Effector memory CD4-positive, alpha-beta T cell (primary cell): Measurements from ENCODE around the gene HSD3B7.

ENCODE experiments used
- DNase-seq, 3 donors: peaks; one replicate each; pipeline ENCODE4 v3.0.0-alpha.2; 2020
- H3K27ac ChIP-seq: 2 replicates; pipeline ENCODE4 v1.7.0; 2013; ENCODE audit warnings: mild to moderate bottlenecking, low read length, moderate library complexity; ENCODE audit not compliant: insufficient read depth, poor library complexity, severe bottlenecking
- H3K27me3 ChIP-seq: replicated peaks from 2 replicates; pipeline ENCODE4 v1.7.0; 2013; ENCODE audit warnings: mild to moderate bottlenecking, low read length; ENCODE audit not compliant: insufficient read depth, control insufficient read depth, poor library complexity, severe bottlenecking
- H3K36me3 ChIP-seq: 2 replicates; pipeline ENCODE4 v1.7.0; 2013; ENCODE audit warnings: mild to moderate bottlenecking, low read length, moderate library complexity; ENCODE audit not compliant: control insufficient read depth, insufficient read depth
- H3K4me1 ChIP-seq: 2 replicates; pipeline ENCODE4 v1.7.0; 2013; ENCODE audit warnings: low read length, mild to moderate bottlenecking; ENCODE audit not compliant: control insufficient read depth, insufficient read depth, poor library complexity, severe bottlenecking
- H3K4me3 ChIP-seq: 2 replicates; pipeline ENCODE4 v1.7.0; 2013; ENCODE audit warnings: low read length, low read depth, mild to moderate bottlenecking; ENCODE audit not compliant: insufficient read depth, poor library complexity, severe bottlenecking
- H3K9me3 ChIP-seq: 2 replicates; pipeline ENCODE4 v1.7.0; 2013; ENCODE audit warnings: mild to moderate bottlenecking, low read length, moderate library complexity; ENCODE audit not compliant: control insufficient read depth

The HSD3B7 gene

DNA sequence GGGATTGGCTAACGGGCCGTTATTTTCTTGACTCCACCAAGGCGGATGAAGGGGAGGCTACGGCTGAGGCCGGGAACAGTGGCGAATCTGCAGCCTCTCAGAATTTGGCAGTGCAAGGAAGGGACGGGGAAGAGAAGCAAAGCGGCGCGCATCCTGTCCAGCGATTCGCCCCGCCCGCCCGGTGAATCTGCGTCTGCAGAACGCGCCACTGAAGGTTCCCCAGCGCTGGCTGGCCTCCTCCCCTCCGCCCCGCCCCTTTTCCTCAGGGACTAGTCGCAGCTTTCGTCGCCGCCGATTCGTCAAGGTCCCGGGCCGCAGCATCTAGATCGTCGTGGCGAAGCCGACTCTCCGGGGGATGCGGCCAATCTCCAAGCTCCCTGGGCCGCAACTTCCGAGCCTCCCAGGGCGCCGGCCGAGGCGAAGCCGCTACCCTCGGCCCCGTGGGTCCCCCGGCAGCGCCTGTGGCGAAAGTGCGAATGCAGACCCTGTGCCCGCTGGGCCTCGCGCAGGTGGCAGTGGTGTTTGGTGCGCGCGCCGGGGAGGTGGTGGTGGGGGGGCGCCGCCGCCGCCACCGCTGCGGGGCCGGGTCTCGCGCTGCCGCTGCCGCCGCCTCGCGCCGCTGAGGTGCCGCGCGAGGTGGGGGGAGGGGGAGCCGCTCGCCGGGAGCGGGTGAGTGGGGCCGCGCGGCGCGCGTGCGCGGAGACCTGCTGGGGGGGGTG lies 27.4 kb upstream of the HSD3B7 start, which contains the start of gene SETD1A:
Gene SETD1A (plus strand): TSS at position 299 of the 719 bp plus-strand sequence. CDS start 978 bp downstream, outside the sequence.
- peaks cover 34% of the 10 kb centered on the region for H3K36me3 ChIP-seq
- H3K4me1 ChIP-seq, result peaks cover 22% of the 10 kb centered on the region
- H3K27ac ChIP-seq, result peak within 1 kb of the TSS; percentile 98
- DNase-seq, result peak; percentile 91 to 95 (median 93)
- H3K9me3 ChIP-seq, result no peaks in the 10 kb centered on the region
- H3K27me3 ChIP-seq, result no peaks in the 10 kb centered on the region
- peak within 1 kb of the TSS; percentile 98 for H3K4me3 ChIP-seq

DNA sequence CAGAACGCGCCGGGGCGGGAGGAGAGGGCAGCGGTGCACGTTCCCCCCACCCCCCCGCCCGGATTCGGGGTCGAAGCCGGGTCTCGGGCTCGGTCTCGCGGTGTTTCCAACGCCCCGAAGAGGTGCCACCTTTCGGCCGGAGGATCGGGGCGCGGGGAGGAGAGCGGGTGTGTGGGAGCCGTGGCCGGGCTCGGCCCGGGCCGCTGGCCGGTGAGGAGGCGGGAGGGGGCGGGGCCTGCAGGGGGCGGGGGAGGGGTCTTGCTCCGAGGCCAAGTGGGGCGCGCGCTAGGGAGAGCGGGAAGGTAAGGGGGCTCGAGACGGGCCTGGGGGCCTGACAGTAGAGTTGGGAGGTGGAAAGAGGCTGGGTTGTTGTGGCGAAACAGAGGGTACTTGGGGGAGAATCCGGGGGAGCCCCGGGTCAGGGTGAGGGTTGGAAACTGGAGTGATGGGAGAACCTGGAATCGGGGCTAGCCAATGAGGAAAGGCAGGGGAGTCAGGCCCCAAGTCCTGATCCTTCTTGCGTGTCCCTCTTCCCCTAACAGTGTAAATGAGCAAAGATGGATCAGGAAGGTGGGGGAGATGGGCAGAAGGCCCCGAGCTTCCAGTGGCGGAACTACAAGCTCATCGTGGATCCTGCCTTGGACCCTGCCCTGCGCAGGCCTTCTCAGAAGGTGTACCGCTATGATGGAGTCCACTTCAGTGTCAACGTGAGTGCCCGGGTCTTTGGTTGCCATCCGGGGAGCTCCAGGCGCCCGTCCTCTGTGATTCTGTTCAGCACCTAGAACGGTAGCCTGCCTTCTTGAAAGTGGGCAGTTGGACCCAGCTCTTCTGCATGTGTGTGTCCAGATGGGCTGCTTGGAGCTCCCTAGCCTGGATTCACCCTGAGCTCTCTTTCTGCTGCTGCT lies 26.6 kb upstream of the HSD3B7 start:
- no peak for DNase-seq
- Histone ChIP-seq H3K9me3 (no peaks in the 10 kb centered on the region), H3K4me1 (peaks cover 21% of the 10 kb centered on the region), H3K27ac (peak overlapping the region; percentile 98), H3K27me3 (no peaks in the 10 kb centered on the region), H3K4me3 (peak overlapping the region; percentile 98), H3K36me3 (peaks cover 41% of the 10 kb centered on the region)

DNA sequence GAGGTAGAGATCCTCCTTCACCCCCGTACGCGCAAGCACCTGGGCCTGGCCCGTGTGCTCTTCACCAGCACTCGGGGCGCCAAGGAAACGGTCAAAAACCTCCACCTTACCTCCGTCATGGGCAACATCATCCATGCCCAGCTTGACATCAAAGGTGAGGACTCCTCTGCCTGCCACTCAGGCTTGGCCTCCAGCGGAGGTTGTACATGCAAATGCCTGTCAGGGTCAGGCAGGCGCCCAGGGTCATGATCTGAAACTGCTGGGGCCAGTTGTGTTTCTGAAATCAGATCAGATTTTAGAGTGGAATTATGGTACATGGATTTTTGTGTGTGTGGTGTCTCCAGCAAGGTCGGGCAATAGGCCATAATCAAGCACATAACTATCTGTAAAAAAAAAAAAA lies 23.6 kb upstream of the HSD3B7 start:
- Histone ChIP-seq H3K36me3 (peaks cover 66% of the 10 kb centered on the region), H3K4me1 (peaks cover 16% of the 10 kb centered on the region), H3K4me3 (no peak overlapping the region), H3K27ac (no peak overlapping the region), H3K9me3 (no peaks in the 10 kb centered on the region), H3K27me3 (no peaks in the 10 kb centered on the region)
- no peak for DNase-seq

DNA sequence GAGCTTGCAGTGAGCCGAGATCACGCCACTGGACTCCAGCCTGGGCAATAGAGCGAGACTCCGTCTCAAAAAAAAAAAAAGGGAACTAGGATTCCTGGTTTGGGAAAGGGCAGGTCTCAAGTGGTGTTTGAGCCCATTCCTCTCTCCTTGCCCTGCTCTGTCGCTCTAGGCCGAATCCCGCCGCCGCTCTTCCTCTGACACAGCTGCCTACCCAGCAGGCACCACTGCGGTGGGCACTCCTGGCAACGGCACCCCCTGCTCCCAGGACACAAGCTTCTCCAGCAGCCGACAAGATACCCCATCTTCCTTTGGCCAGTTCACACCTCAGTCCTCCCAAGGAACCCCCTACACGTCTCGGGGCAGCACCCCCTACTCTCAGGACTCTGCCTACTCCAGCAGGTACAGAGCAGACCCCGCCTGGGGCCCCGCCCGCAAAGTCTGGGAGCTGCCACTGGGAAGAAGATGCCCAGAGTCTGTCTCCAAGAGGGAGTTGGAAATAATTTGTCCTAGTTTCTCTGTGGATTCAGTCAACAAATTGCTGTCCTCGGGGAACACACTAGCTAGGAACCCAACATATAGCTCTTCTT lies 21.0 kb upstream of the HSD3B7 start:
- H3K4me3 ChIP-seq, result no peak overlapping the region
- H3K27me3 ChIP-seq, result no peaks in the 10 kb centered on the region
- no peak overlapping the region for H3K27ac ChIP-seq
- no peaks in the 10 kb centered on the region for H3K9me3 ChIP-seq
- H3K4me1 ChIP-seq, result peaks cover 2% of the 10 kb centered on the region
- DNase-seq, result no peak
- H3K36me3 ChIP-seq, result peaks cover 76% of the 10 kb centered on the region

DNA sequence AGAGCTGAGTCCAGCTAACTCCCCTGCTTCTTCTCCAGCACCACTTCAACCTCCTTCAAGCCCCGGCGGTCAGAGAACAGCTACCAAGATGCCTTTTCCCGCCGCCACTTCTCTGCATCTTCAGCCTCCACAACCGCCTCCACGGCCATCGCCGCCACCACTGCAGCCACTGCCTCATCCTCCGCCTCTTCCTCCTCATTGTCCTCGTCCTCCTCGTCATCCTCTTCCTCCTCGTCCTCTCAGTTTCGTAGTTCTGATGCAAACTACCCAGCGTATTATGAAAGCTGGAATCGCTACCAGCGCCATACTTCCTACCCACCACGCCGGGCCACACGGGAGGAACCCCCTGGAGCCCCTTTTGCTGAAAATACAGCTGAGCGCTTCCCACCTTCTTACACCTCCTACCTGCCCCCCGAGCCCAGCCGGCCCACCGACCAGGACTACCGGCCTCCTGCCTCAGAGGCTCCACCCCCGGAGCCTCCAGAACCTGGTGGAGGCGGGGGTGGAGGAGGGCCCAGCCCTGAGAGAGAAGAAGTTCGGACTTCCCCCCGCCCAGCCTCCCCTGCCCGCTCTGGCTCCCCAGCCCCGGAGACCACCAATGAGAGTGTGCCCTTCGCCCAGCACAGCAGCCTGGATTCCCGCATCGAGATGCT lies 20.3 kb upstream of the HSD3B7 start:
- no peaks in the 10 kb centered on the region for H3K27me3 ChIP-seq
- no peaks in the 10 kb centered on the region for H3K9me3 ChIP-seq
- H3K36me3 ChIP-seq, result peaks cover 78% of the 10 kb centered on the region
- no peaks in the 10 kb centered on the region for H3K4me1 ChIP-seq
- no peak overlapping the region for H3K27ac ChIP-seq
- DNase-seq, result no peak
- H3K4me3 ChIP-seq, result no peak overlapping the region

DNA sequence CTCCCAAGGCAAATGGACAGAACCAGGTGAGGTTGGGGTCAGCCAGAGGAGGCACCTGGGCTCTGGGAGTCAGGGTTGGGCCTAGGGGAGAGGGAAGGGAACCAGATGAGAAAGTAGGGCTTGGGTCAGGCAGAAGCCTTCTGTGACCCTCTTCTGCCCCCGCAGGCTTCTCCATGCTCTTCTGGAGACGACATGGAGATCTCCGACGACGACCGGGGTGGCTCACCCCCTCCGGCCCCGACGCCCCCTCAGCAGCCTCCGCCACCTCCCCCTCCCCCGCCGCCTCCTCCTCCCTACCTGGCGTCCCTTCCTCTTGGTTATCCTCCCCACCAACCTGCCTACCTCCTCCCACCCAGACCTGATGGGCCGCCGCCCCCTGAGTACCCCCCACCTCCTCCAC lies 19.6 kb upstream of the HSD3B7 start:
- no peak for DNase-seq
- no peaks in the 10 kb centered on the region for H3K27me3 ChIP-seq
- no peak overlapping the region for H3K4me3 ChIP-seq
- H3K9me3 ChIP-seq, result no peaks in the 10 kb centered on the region
- H3K36me3 ChIP-seq, result peaks cover 75% of the 10 kb centered on the region
- no peaks in the 10 kb centered on the region for H3K4me1 ChIP-seq
- no peak overlapping the region for H3K27ac ChIP-seq

DNA sequence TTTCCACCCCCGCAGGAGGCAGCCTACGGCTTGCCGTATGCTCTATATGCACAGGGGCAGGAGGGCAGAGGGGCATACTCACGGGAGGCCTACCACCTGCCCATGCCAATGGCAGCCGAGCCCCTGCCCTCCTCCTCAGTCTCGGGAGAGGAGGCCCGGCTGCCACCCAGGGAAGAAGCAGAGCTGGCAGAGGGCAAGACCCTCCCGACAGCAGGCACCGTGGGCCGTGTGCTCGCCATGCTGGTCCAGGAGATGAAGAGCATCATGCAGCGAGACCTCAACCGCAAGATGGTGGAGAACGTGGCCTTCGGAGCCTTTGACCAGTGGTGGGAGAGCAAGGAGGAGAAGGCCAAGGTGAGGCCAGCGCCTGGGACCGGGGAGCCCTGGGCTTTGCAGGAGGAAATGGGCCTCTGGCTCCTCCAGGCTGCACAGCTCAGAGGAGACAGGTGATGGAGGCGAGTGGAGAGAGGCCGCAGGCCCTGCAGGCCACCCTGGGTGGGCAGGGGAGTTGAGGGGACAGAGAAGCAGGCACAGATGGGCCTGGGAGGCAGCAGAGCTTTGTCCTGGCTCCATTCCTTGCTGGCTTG lies 18.9 kb upstream of the HSD3B7 start:
- no peaks in the 10 kb centered on the region for H3K9me3 ChIP-seq
- no peak overlapping the region for H3K4me3 ChIP-seq
- H3K27me3 ChIP-seq, result no peaks in the 10 kb centered on the region
- peaks cover 75% of the 10 kb centered on the region for H3K36me3 ChIP-seq
- no peaks in the 10 kb centered on the region for H3K4me1 ChIP-seq
- no peak for DNase-seq
- no peak overlapping the region for H3K27ac ChIP-seq

DNA sequence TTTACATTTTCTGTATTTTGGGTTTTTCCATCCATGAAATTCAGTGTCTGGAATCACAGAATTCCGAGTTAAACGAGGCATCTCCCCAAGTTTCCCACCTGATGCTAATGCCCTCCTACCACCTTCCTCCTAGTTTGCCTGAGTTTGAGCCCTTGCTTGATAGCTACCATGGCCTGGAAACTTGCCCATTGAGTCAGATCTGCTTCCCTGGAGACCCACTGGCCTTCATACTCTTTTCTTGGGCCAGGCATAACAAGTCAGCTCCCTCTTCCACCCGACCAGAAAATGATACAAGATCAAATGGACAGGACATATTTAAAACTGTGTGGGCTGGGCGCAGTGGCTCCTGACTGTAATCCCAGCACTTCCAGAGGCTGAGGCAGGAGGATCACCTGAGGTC lies 17.2 kb upstream of the HSD3B7 start:
- Histone ChIP-seq H3K27me3 (no peaks in the 10 kb centered on the region), H3K4me3 (no peak overlapping the region), H3K9me3 (no peaks in the 10 kb centered on the region), H3K27ac (no peak overlapping the region), H3K4me1 (no peaks in the 10 kb centered on the region), H3K36me3 (peaks cover 75% of the 10 kb centered on the region)
- no peak for DNase-seq

DNA sequence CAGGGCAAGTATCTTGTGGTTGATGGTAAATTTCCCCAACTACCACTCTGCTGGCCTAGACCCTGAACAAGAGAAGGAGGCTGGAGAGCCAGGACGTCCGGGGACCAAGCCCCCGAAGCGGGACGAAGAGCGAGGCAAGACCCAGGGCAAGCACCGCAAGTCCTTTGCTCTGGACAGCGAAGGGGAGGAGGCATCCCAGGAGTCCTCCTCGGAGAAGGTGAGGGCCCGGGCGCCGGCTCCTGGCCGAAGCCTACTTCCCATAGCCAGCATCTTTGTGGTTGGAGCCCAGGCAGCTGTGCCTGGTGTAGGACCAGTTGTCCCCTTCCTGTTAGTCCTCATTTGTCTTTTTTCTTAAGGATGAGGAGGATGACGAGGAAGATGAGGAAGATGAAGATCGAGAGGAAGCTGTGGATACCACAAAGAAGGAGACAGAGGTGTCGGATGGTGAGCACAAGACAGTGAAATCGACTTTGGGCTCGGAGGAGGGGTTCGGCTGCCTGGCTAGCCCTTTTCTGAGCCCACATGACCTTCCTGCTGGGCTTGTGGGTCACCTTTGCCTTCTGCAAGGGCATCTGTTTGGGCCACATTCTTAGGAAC lies 15.7 kb upstream of the HSD3B7 start:
- no peaks in the 10 kb centered on the region for H3K27me3 ChIP-seq
- no peaks in the 10 kb centered on the region for H3K9me3 ChIP-seq
- H3K4me3 ChIP-seq, result no peak overlapping the region
- no peak overlapping the region for H3K27ac ChIP-seq
- H3K36me3 ChIP-seq, result peaks cover 71% of the 10 kb centered on the region
- no peak for DNase-seq
- H3K4me1 ChIP-seq, result no peaks in the 10 kb centered on the region
